GM03348 (cell line): Measurements from ENCODE around the gene SUV39H1.
A peak's percentile ranks its signal among the peaks of the same experiment; 100 is the strongest.
"Not testable (repeated sequence)": the region's sequence is repeated elsewhere in the genome, so short reads cannot be mapped to it uniquely, and the experiment has no call there.

ENCODE experiments used
- DNase-seq: peaks from one replicate; pipeline ENCODE4 v3.0.0; 2012; ENCODE audit warnings: low spot score

Gene SUV39H1

GRCh38 chrX:48696301-48696908 lies at the start of gene SUV39H1:
Gene SUV39H1 (plus strand): TSS chrX:48696734. CDS start chrX:48696785, 51 bp downstream.
- peak; percentile 96 for DNase-seq

DNA sequence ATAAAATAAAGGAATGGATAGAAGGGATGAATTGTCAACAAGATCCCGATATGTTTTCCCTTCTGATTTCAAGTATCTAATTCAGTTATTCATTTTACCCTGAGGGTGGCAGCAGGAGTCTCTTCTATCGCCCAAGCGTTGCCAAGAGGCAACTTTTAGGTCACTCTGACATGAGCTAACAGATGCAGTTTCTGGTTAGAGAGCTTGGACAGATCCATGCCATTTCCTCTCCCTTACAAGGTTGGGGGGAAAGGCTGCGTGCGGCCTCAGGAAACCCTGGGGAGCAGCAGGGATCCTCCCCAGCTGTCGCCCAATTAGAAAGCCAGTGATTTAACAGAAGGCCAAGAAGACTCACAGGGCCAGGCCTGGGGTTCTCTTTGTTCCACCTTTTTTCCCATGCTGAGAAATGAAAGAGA lies 48.2 kb upstream of the SUV39H1 start:
- peak; percentile 48 for DNase-seq

DNA sequence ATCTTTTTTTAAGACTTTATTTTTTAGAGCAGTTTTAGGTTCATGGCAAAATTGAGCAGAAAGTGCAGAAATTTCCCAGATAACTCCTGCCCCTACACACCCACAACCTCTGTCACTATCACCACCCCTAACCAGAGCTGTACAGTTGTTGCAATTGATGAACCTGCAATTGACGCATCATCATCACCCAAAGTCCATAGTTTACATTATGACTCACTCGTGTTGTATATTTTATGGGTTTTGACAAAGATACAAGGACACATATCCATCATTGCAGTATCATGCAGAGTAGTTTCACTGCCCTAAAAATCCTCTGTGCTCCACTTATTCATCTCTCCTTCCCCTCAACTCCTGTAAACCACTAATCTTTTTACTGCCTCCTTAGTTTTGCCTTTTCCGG lies 47.4 kb upstream of the SUV39H1 start:
- DNase-seq, result no peak

DNA sequence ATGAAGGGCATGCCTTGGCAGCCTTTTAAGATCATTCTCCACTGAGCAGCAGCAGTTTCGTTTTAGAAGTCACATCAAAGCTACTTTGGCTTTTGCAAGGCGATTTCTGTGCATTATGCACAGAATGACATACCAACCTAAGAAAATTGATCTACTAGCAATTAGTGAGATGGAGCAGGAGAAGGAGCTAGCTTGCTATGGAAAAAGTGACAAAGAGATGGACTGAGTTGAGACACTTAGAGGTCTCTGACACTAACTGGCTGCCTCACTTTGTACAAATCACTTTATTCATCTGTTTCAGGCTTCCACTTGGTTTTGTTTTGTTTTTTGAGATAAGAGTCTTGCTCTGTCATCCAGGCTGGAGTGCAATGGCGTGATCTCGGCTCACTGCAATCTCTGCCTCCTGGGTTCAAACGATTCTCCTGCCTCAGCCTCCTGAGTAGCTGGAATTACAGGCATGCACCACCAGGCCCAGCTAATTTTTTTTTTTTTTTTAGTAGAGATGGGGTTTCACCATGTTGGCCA lies 44.4 kb upstream of the SUV39H1 start:
- not testable (repeated sequence) for DNase-seq

GRCh38 chrX:48654746-48655145 lies 41.8 kb upstream of the SUV39H1 start:
- not testable (repeated sequence) for DNase-seq

- DNase-seq, result not testable (repeated sequence)
Measured at GRCh38 chrX:48659686-48660085, 36.8 kb upstream of the SUV39H1 start.

- DNase-seq, result no peak
Measured at GRCh38 chrX:48663241-48663640, 33.3 kb upstream of the SUV39H1 start.

GRCh38 chrX:48664156-48664555 lies 32.4 kb upstream of the SUV39H1 start:
- DNase-seq, result no peak

DNA sequence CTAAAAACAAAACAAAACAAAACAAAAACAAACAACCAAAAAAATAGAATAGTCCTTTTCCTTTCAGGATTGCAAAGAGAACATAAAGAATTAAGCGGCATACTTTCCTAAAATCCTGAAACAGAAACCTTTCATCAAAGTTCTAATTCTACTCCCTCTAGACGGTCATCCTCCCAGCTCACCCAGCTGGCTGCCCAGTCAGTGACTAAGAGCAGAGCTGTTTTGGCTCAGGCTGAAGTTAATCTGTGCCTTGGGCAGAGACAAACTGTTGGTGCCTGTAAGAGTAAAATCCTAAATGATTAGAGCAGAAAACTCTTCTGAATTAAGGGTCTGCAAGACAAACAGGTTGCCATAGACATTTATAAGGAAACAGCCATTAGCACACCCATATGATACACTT lies 30.5 kb upstream of the SUV39H1 start:
- peak; percentile 47 for DNase-seq

GRCh38 chrX:48666649-48667048 lies 29.9 kb upstream of the SUV39H1 start:
- no peak for DNase-seq

DNA sequence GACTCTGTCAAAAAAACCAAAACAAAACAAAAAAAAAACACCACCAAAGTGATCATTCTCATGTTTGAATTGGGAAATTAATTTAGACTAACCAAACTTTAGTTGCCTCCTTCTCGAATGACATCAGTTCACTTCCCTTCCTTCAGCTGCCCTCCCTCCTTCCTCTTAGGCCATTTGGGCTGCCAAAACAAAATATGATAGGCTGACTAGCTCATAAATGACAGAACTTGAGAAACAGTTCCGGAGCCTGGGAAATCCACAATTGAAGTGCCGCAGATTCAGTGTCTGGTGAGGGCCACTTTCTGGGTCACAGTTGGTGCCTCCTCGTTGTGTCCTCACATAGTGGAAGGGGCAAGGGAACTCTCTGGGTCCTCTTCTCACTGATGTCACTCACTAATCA lies 29.0 kb upstream of the SUV39H1 start:
- no peak for DNase-seq

GRCh38 chrX:48668187-48668586 lies 28.3 kb upstream of the SUV39H1 start:
- not testable (repeated sequence) for DNase-seq

GRCh38 chrX:48676106-48676892 lies 20.2 kb upstream of the SUV39H1 start:
- peak; percentile 98 for DNase-seq

DNA sequence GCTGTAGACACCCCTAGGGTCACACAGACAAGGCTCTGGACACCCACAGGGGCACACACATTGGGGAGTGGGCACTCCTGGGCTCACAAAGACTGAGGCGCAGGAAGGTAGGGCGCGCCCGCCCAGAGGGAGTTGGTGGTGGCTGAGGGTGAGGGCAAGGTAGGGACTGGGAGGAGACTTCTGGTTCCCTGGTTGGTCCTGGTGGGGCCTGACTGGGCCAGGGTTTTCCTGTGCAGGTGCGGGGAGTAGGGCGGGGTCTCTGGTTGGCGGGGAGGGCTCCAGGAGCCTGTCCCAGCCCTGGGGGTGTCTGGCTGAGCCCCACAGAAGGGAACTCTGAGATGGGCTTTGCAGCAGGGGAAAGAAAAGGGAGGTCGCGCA lies 19.7 kb upstream of the SUV39H1 start:
- no peak for DNase-seq

DNA sequence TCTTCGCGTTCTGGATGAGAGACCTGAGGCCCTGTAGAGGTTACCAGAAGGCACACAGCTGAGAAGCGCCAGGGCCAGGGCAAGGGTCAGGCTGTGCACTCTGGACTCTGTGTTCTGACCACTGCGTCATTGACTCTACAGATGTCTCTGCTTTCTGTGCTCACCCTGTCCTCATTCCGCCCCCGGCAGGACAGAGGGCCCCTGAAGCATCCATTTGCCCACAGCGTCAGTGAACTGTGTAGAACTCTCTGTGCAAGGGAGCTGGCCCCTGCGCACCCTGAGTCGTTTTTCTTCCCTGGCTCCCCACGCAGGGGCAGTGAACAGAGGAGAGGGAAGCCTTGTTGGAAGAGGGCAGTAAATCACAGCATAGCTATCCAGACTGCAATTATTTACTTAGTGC lies 19.0 kb upstream of the SUV39H1 start:
- no peak for DNase-seq

DNA sequence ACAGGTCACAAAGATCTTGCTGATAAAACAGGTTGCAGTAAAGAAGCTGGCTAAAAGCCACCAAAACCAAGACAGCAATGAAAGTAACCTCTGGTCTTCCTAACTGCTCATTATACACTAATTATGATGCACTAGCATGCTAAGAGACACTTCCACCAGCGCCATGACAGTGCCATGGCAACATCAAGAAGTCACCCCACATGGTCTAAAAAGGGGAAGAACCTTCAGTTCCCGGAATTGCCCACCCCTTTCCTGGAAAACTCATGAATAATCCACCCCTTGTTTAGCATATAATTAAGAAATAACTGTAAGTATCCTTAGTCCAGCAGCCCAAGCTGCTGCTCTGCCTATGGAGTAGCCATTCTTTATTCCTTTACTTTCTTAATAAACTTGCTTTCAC lies 16.1 kb upstream of the SUV39H1 start:
- DNase-seq, result not testable (repeated sequence)

DNA sequence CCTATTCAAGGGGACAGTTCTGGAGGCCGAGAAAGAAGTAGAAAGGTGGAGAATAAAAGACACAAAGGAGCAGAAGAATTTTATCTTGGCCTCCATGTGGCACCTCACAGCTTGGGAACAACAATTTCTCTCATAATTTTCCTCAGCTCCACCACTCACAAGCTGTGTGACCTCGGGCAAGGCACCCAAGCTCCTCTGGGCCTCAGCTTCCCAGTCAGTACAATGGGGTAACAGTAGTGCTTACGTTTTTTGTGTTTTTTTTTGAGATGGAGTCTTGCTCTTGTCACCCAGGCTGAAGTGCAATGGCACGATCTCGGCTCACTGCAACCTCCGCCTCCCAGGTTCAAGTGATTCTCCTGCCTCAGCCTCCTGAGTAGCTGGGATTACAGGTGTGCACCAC lies 15.6 kb upstream of the SUV39H1 start:
- not testable (repeated sequence) for DNase-seq

DNA sequence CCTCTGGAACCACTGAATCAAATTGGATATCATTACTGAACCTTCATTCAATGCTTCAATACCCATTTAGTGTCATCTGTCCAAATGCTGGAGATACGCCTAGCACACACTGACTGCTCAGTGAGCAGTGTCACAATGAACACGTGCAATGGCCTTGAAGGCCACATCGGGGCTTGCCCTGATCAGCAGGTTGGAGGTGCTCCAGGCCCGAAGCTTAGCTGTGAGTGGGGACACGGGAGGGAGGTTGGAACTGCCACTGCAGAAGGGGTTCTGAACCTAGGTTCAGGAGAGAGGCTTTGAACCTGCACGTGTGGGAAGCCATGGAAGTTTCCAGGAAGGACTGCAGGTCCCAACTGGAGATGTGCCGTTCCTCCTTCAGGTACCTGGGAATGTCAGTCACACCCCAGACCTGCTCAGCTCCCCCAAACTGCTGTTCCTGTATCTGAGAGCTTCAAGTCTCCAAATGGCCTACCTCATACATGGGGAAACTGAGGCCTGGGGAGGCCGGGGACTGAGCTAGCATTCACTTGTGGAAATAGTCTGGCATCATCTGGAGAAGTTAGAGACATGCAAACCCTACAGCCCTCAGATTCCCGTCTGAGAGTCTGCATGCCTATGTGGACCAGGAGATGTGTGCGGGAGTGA lies 14.9 kb upstream of the SUV39H1 start:
- DNase-seq, result no peak

- not testable (repeated sequence) for DNase-seq
Measured at GRCh38 chrX:48682795-48683194, 13.7 kb upstream of the SUV39H1 start.

GRCh38 chrX:48683411-48683982 lies 13.0 kb upstream of the SUV39H1 start, which contains the start of gene WAS:
Gene WAS (plus strand): TSS chrX:48683799. CDS start chrX:48683854, 55 bp downstream.
- DNase-seq, result no peak

DNA sequence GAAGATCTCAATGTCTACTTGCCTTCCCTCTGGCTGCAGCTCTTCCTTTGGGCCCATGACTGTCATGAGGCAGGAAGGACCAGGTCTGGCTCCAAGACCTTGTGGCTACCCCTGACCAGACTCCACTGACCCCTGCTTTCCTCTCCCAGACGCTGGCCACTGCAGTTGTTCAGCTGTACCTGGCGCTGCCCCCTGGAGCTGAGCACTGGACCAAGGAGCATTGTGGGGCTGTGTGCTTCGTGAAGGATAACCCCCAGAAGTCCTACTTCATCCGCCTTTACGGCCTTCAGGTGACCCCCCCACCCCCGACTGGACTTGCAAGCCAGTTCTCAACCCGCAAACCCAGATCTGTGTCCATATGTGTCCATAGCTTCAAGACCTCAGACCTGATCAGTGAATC lies 12.4 kb upstream of the SUV39H1 start:
- no peak for DNase-seq

DNA sequence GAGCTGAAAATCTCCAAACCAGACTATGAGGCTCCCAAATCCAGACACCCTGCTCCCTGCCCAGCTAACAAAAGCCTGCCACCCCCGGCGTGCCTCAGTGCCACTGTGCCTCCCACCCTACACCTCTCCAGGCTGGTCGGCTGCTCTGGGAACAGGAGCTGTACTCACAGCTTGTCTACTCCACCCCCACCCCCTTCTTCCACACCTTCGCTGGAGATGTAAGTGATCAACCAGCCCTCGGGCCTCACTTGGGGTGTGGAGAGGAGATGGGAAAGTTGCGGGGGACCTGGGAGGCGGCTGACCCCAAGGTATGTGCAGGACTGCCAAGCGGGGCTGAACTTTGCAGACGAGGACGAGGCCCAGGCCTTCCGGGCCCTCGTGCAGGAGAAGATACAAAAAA lies 11.1 kb upstream of the SUV39H1 start:
- DNase-seq, result no peak
